ENCODE results near the gene OR10P1. TPM values are rescaled to one million over a fixed set of nuclear protein-coding genes. Genes with fewer than 3 reads are reported as not detected.

The OR10P1 gene
- total RNA-seq, 1 donor from 2014 or later = not detected

GRCh38 chr12:55642267-55642666 lies 5.6 kb downstream of the OR10P1 start:
- Histone ChIP-seq H3K27ac (no peak overlapping the region), H4K20me1 (ENCODE audit: low read depth) (no peaks in the 10 kb centered on the region), H3K36me3 (no peaks in the 10 kb centered on the region), H3K9ac (no peak overlapping the region), H3K79me2 (ENCODE audit: low read depth) (no peaks in the 10 kb centered on the region), H3K4me3 (no peak overlapping the region), H3K4me2 (no peak overlapping the region), H2AFZ (replicated peaks) (no peak overlapping the region), H3K27me3 (no peaks in the 10 kb centered on the region), H3K9me3 (ENCODE audit: low read depth) (no peaks in the 10 kb centered on the region), H3F3A (ENCODE audit: low read depth) (no peaks in the 10 kb centered on the region), H3K4me1 (peaks cover 5% of the 10 kb centered on the region)
- no peak for DNase-seq (ENCODE audit: low spot score)
- Mint-ChIP-seq H3K9me3 (peaks cover 10% of the 10 kb centered on the region), H3K27me3 (ENCODE audit: insufficient read depth, low read depth) (peaks cover 13% of the 10 kb centered on the region), H3K27ac (no peak overlapping the region), H3K4me1 (no peaks in the 10 kb centered on the region), H3K4me3 (no peak overlapping the region), H3K36me3 (no peaks in the 10 kb centered on the region)
- TF ChIP-seq CTCF (IDR thresholded peaks at IDR 0.05) (no peak), EZH2phosphoT487 (IDR thresholded peaks at IDR 0.05) (no peak), EZH2 (IDR thresholded peaks at IDR 0.05) (no peak)

GRCh38 chr12:55642669-55643068 lies 6.0 kb downstream of the OR10P1 start:
- H3K4me3 Mint-ChIP-seq = no peak overlapping the region

GRCh38 chr12:55644591-55644990 lies 7.9 kb downstream of the OR10P1 start:
- Mint-ChIP-seq H3K4me1 (no peaks in the 10 kb centered on the region), H3K27me3 (ENCODE audit: insufficient read depth, low read depth) (no peaks in the 10 kb centered on the region), H3K9me3 (peaks cover 14% of the 10 kb centered on the region), H3K27ac (no peak overlapping the region), H3K36me3 (no peaks in the 10 kb centered on the region), H3K4me3 (no peak overlapping the region)
- H2AFZ ChIP-seq (replicated peaks) = no peak overlapping the region
- H3K4me2 ChIP-seq = no peak overlapping the region
- H3K36me3 ChIP-seq = no peaks in the 10 kb centered on the region
- peaks cover 5% of the 10 kb centered on the region for H3K4me1 ChIP-seq
- no peaks in the 10 kb centered on the region for H3K79me2 ChIP-seq (ENCODE audit: low read depth)
- no peaks in the 10 kb centered on the region for H3K9me3 ChIP-seq (ENCODE audit: low read depth)
- no peaks in the 10 kb centered on the region for H3F3A ChIP-seq (ENCODE audit: low read depth)
- H3K27me3 ChIP-seq = no peaks in the 10 kb centered on the region
- H3K9ac ChIP-seq = no peak overlapping the region
- no peak overlapping the region for H3K4me3 ChIP-seq
- no peaks in the 10 kb centered on the region for H4K20me1 ChIP-seq (ENCODE audit: low read depth)
- TF ChIP-seq CTCF (IDR thresholded peaks at IDR 0.05) = no peak
- TF ChIP-seq EZH2 (IDR thresholded peaks at IDR 0.05) = no peak
- no peak for TF ChIP-seq EZH2phosphoT487 (IDR thresholded peaks at IDR 0.05)
- no peak for DNase-seq (ENCODE audit: low spot score)
- H3K27ac ChIP-seq = no peak overlapping the region

More at GRCh38 chr12:55642669-55643068, 6.0 kb downstream of the OR10P1 start:
- no peak overlapping the region for H3K27ac ChIP-seq
- peaks cover 5% of the 10 kb centered on the region for H3K4me1 ChIP-seq
- no peaks in the 10 kb centered on the region for H4K20me1 ChIP-seq (ENCODE audit: low read depth)
- H3K9me3 ChIP-seq (ENCODE audit: low read depth) = no peaks in the 10 kb centered on the region
- no peak overlapping the region for H3K4me2 ChIP-seq
- Mint-ChIP-seq H3K4me1 (no peaks in the 10 kb centered on the region), H3K27me3 (ENCODE audit: insufficient read depth, low read depth) (peaks cover 9% of the 10 kb centered on the region), H3K27ac (no peak overlapping the region), H3K36me3 (no peaks in the 10 kb centered on the region), H3K9me3 (peaks cover 7% of the 10 kb centered on the region)
- TF ChIP-seq EZH2phosphoT487 (IDR thresholded peaks at IDR 0.05) (no peak), EZH2 (IDR thresholded peaks at IDR 0.05) (no peak), CTCF (IDR thresholded peaks at IDR 0.05) (no peak)
- no peaks in the 10 kb centered on the region for H3K36me3 ChIP-seq
- DNase-seq (ENCODE audit: low spot score) = no peak
- no peaks in the 10 kb centered on the region for H3K27me3 ChIP-seq
- no peaks in the 10 kb centered on the region for H3K79me2 ChIP-seq (ENCODE audit: low read depth)
- no peaks in the 10 kb centered on the region for H3F3A ChIP-seq (ENCODE audit: low read depth)
- no peak overlapping the region for H2AFZ ChIP-seq (replicated peaks)
- no peak overlapping the region for H3K4me3 ChIP-seq
- H3K9ac ChIP-seq = no peak overlapping the region
